DMS153 treated with DMSO at 0.1 percent for 48 hours (cell line): Measurements from ENCODE around the gene PSMD2.

ENCODE experiments used
- DNase-seq: peaks from one replicate; lab custom pipeline; 2025; ENCODE audit not compliant: unreplicated experiment; lab: John Stamatoyannopoulos, UW

PSMD2 gene

GRCh38 chr3:184277366-184277765 lies 21.7 kb upstream of the PSMD2 start:
- DNase-seq, result no peak

DNA sequence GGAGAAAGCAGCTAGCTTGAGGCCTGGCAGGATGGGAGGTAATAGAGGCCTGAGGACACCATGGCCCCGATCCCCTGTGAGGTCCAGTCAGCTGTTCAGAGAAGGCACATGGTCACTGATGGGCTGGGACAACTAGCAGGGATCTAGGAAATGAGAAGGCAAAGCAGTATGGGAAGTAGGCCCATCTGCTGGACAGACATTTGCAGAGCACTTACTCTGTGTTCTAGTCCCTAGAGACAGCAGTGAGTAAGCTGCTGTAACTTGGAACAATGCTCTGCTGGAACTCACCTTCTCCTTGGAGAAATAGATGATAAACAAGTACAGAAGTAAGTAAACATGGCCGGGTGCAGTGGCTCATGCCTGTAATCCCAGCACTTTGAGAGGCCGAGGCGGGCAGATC lies 16.1 kb upstream of the PSMD2 start:
- no peak for DNase-seq

- DNase-seq, result no peak
Measured at GRCh38 chr3:184283681-184284080, 15.4 kb upstream of the PSMD2 start.

- DNase-seq, result peak; percentile 56
Measured at GRCh38 chr3:184284696-184285095, 14.3 kb upstream of the PSMD2 start.

DNA sequence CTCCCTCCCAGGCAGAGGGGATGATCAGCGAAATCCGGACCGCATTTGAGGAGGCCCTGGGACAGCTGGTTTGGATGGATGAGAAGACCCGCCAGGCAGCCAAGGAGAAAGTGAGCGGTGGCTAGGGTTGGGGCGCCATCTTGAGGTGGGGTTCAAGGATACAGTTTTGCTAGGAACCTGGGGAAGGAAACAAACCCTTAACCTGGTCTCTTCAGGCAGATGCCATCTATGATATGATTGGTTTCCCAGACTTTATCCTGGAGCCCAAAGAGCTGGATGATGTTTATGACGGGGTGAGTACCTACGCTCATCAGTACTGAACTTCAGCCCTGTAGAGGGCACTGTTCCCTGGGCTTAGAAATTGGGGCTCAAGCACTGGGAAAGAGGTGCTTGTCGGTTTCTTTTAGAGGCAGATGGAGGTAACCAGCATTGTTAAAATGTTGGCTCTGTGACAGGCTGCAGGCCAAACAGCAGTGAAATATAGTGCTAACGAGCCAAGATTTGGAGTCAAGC lies 9.6 kb upstream of the PSMD2 start:
- peak; percentile 9 for DNase-seq

GRCh38 chr3:184290331-184290730 lies 8.7 kb upstream of the PSMD2 start:
- no peak for DNase-seq

DNA sequence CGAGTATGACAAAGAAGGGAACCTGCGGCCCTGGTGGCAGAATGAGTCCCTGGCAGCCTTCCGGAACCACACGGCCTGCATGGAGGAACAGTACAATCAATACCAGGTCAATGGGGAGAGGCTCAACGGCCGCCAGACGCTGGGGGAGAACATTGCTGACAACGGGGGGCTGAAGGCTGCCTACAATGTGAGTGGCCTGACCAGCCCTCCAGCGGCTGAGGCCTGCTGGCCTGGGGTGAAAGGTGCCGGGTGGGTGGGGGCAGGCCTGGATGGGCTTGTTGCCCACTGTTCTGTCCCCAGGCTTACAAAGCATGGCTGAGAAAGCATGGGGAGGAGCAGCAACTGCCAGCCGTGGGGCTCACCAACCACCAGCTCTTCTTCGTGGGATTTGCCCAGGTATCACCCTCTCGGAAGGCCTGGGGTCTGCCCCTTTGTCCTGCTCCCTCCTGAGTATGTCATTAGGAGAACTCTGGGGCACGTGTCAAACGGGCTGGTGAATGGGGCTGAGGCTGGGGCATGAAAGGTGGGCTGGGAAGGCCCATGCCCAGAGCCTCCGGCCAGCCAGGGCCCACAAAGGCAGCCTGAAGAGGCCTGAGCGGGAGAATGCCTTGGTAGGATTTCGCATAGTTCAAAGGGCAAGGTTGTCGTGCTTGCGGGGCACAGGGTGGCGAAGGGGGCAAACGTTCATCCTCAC lies 7.8 kb upstream of the PSMD2 start:
- no peak for DNase-seq

DNA sequence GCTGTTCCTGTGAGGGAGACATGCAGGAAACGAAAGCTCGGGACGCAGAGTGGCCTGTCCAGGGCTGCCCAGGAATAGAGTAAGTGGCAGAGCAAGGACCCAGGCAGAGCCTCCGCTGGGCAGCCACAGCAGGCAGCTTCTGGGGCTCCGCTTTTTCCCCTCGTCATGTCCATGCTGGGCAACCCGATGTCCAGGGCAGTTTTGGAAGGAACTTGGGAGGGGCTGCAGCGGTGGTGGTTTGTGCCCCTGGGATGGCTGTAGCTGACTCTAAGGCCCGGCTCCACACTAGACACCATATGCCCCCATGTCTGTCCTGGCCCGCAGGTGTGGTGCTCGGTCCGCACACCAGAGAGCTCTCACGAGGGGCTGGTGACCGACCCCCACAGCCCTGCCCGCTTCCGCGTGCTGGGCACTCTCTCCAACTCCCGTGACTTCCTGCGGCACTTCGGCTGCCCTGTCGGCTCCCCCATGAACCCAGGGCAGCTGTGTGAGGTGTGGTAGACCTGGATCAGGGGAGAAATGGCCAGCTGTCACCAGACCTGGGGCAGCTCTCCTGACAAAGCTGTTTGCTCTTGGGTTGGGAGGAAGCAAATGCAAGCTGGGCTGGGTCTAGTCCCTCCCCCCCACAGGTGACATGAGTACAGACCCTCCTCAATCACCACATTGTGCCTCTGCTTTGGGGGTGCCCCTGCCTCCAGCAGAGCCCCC lies 7.1 kb upstream of the PSMD2 start:
- no peak for DNase-seq

GRCh38 chr3:184295771-184296170 lies 3.3 kb upstream of the PSMD2 start:
- no peak for DNase-seq

- no peak for DNase-seq
Measured at GRCh38 chr3:184296616-184297015, 2.4 kb upstream of the PSMD2 start.

GRCh38 chr3:184299488-184300377 lies 692 bp downstream of the PSMD2 start:
- DNase-seq, result no peak

GRCh38 chr3:184300378-184300720 lies 1.3 kb downstream of the PSMD2 start:
- no peak for DNase-seq

DNA sequence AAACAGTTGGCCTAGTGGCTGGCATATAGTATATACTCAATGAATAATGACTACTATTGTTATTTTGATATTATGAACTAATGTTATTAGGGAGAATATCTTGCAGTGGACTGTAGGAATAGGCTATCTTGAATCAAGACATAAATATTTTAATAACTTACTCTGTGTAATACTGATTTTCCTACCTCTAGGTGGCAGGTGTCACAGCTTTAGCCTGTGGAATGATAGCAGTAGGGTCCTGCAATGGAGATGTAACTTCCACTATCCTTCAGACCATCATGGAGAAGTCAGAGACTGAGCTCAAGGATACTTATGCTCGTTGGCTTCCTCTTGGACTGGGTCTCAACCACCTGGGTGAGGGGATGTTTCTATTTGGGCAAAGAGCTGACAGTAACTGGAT lies 6.5 kb downstream of the PSMD2 start:
- DNase-seq, result no peak

DNA sequence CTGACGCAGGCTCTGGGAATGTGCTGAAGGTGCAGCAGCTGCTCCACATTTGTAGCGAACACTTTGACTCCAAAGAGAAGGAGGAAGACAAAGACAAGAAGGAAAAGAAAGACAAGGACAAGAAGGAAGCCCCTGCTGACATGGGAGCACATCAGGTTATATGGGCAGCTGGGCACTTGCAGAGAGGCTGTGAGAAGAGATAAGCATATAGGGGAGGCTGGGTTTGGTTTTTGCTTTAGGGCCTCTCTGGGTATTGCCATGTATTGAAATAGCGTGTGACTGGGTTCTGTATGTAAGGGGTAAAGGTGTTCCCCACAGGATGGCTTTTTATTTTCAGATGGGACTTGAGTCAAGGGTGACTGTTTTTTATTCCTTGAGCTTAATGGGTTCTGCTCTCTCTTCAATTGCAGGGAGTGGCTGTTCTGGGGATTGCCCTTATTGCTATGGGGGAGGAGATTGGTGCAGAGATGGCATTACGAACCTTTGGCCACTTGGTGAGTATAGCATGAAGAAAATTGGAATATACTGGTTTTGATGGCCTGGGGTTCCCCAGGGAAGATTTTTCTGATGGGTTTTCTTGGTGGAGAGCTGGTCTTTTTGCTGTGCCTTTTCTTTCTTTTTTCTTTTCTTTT lies 7.4 kb downstream of the PSMD2 start:
- DNase-seq, result no peak

DNA sequence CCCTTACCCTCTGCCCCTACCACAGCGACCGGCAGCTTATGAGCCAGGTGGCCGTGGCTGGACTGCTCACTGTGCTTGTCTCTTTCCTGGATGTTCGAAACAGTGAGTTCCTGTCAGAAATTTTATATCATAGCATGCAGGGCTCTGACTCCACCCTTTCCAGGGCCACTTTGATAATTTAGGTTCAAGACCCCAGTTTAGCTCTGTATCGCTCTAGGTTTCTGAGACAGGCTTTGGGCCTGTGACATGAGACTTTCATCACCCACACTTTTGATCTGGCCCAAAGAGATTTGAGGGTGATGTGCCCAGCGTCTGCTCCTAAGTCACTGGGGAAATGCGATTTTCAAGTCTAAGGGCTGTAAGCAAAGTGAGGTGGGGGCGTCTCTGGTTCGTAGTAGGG lies 8.9 kb downstream of the PSMD2 start:
- DNase-seq, result no peak

DNA sequence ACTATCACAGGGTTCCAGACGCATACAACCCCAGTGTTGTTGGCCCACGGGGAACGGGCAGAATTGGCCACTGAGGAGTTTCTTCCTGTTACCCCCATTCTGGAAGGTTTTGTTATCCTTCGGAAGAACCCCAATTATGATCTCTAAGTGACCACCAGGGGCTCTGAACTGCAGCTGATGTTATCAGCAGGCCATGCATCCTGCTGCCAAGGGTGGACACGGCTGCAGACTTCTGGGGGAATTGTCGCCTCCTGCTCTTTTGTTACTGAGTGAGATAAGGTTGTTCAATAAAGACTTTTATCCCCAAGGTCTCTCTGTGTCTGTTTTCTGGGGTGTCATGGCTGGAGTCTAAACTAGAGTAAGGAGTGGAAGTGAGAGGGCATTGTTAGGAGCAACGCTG lies 9.7 kb downstream of the PSMD2 start:
- no peak for DNase-seq

DNA sequence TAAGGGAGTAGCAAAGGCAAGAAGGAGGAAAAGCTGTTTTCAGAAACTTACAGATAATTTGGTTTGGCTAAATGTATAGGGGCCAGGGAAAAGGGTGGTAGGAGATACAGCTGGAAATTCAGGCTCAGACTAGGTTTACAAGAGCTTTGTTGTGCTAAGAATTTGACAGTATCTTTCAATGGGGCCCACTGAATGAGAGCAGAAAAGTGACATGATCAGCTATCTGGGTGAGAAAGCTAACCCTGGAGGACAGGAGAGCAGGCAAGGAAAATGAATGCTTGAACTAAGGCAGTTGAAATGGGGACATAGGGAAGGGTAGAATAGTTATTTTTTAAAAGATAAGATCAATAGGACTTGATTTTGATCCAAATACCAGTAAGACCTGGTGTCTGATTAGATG lies 12.6 kb downstream of the PSMD2 start:
- no peak for DNase-seq

DNA sequence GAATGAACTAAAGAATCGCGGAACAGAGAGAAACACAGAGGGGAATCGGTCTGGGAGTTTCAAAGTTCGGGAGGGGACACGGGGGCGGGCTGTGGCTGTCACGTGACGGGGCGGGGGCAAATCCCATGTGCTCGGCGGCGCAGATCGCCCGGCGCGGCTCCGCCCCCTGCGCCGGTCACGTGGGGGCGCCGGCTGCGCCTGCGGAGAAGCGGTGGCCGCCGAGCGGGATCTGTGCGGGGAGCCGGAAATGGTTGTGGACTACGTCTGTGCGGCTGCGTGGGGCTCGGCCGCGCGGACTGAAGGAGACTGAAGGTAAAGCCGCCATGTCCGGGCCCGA lies 15.3 kb downstream of the PSMD2 start, which contains the start of gene EIF4G1:
Gene EIF4G1 (plus strand): TSS at position 244 of the 337 bp plus-strand sequence. CDS start 1,191 bp downstream, outside the sequence.
- peak; percentile 83 for DNase-seq

DNA sequence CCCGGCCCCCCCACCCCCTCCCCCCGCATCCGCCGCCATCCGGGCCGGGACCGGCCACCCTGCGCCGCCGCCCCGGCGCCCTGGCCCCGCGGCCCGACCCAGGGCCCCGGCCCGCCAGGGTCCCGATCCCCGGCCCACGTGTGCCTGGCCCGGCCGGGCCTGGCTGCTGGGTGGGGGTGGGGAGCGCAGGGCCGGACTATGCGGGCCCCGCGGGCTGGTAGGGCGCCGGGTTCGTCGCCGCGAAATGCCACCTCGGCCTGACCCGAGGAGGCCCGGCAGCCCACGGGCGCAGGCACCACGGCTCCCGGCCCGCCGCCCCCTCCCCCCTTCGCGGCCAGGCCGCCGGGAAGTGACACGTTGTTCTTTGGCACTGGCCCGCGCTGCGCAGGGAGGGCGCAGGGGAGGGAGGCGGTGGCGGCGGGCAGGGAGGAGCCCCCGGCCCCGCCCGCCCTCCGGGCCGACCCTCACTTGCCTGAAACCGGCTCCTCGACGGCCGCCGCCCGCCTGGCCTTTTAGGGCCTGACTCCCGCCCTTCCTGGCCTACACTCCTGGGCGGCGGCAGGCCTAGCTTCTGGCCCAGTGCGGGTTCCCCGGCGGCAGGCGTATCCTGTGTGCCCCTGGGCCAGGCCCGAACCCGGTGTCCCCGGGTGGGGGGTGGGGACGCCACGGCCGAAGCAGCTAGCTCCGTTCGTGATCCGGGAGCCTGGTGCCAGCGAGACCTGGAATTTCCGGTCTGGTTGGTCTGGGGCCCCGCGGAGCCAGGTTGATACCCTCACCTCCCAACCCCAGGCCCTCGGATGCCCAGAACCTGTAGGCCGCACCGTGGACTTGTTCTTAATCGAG lies 15.9 kb downstream of the PSMD2 start:
- no peak for DNase-seq

- no peak for DNase-seq
Measured at GRCh38 chr3:184315543-184315867, 16.5 kb downstream of the PSMD2 start.
